ENCODE data around the gene NLGN3.

- no peak for TF ChIP-seq CTCF (conservative IDR thresholded peaks at IDR 0.05)
- TF ChIP-seq EZH2 (IDR thresholded peaks at IDR 0.05; ENCODE audit: low read depth), result no peak
Observed at GRCh38 chrX:71168134-71168533, 23.5 kb downstream of the NLGN3 start.
